Mucosa of descending colon (tissue), 3 donors: ENCODE measurements around the gene CHST11. TPM values are rescaled to one million over a fixed set of nuclear protein-coding genes. Genes with fewer than 3 reads are reported as not detected.

Experiments used
- ATAC-seq: fragments of 200-7000 bp; cut with Tn5 transposase; one replicate; pipeline ENCODE4 v1.9.1; 2020; ENCODE audit warnings: mild to moderate bottlenecking, moderate library complexity
- DNase-seq, 3 donors: peaks; one replicate each; pipeline ENCODE4 v3.0.0-alpha.2; 2020
- H3K36me3 ChIP-seq: fragments of 200-600 bp; one replicate; pipeline ENCODE4 v1.8.0; 2021; ENCODE audit warnings: low read depth, mild to moderate bottlenecking
- H3K4me1 ChIP-seq: fragments of 200-600 bp; one replicate; pipeline ENCODE4 v1.8.0; 2021; ENCODE audit warnings: low read depth, mild to moderate bottlenecking
- H3K4me3 ChIP-seq: fragments of 200-600 bp; one replicate; pipeline ENCODE4 v1.8.0; 2021; ENCODE audit warnings: mild to moderate bottlenecking
- H3K9me3 ChIP-seq: fragments of 200-600 bp; one replicate; pipeline ENCODE4 v1.8.0; 2021; ENCODE audit warnings: mild to moderate bottlenecking
- CTCF ChIP-seq: fragments of 200-600 bp; IDR thresholded peaks from one replicate; pipeline ENCODE4 v1.8.0; 2022; ENCODE audit warnings: antibody characterized with exemption, mild to moderate bottlenecking
- intact Hi-C, 2 donors: fragments of 100-400 bp; cut with DNase I in 1 of 2; cut with micrococcal nuclease in 1 of 2; formaldehyde crosslinking; loops; one replicate each; pipeline versions ENCODE4 v1.11.0 to v1.11.1; 2022; cut with DNase I, micrococcal nuclease
- total RNA-seq, 3 donors: library from RNA; stranded (reverse); fragmentation: NEBNext Ultra II Directional in 2 of 3; extraction: Animal tissue kit (Norgen Biotek cat#: 25700) in 2 of 3; gene quantifications; one replicate each; pipeline versions ENCODE4 v1.2.1 to v1.2.4, GENCODE V29; 2021 to 2023
- donor health status: DM: no; HTN: no; CAD: no; lungs with moderate emphysema.
- donor health status: DM: no; HTN: no; CAD: no.
- donor health status: DM: no; HTN: yes; CAD: no.

Gene CHST11
- total RNA-seq, 3 donors from 2014 or later: 3.3 to 15.2 (median 6.6) TPM

GRCh38 chr12:104516821-104517220 lies 60.1 kb downstream of the CHST11 start:
- Histone ChIP-seq H3K4me1 (no peaks in the 10 kb centered on the region), H3K4me3 (no peak overlapping the region), H3K9me3 (no peaks in the 10 kb centered on the region), H3K36me3 (no peaks in the 10 kb centered on the region)
- intact Hi-C loops: no loop called here
- no peak for TF ChIP-seq CTCF
- ATAC-seq: no peak
- no peak for DNase-seq

GRCh38 chr12:104517880-104518279 lies 61.1 kb downstream of the CHST11 start:
- no peak overlapping the region for H3K4me3 ChIP-seq
- intact Hi-C loops: no loop called here
- TF ChIP-seq CTCF: no peak

GRCh38 chr12:104519190-104520019 lies 62.7 kb downstream of the CHST11 start:
- no peaks in the 10 kb centered on the region for H3K36me3 ChIP-seq
- no peaks in the 10 kb centered on the region for H3K9me3 ChIP-seq
- H3K4me1 ChIP-seq: no peaks in the 10 kb centered on the region
- no peak overlapping the region for H3K4me3 ChIP-seq
- intact Hi-C loops: no loop called here
- TF ChIP-seq CTCF: no peak
- DNase-seq (no peak), ATAC-seq (peak; percentile 60)

More at GRCh38 chr12:104517880-104518279, 61.1 kb downstream of the CHST11 start:
- no peaks in the 10 kb centered on the region for H3K36me3 ChIP-seq
- H3K9me3 ChIP-seq: no peaks in the 10 kb centered on the region
- no peak for DNase-seq
- H3K4me1 ChIP-seq: no peaks in the 10 kb centered on the region
- ATAC-seq: no peak

GRCh38 chr12:104520242-104520900 lies 63.6 kb downstream of the CHST11 start:
- TF ChIP-seq CTCF: no peak
- ATAC-seq: peak; percentile 18
- no peaks in the 10 kb centered on the region for H3K4me1 ChIP-seq
- no peaks in the 10 kb centered on the region for H3K36me3 ChIP-seq
- intact Hi-C loops: no loop called here
- no peak overlapping the region for H3K4me3 ChIP-seq
- H3K9me3 ChIP-seq: no peaks in the 10 kb centered on the region
- DNase-seq: no peak

GRCh38 chr12:104521731-104522130 lies 65.0 kb downstream of the CHST11 start:
- intact Hi-C loops: no loop called here
- Histone ChIP-seq H3K36me3 (no peaks in the 10 kb centered on the region), H3K4me1 (no peaks in the 10 kb centered on the region), H3K9me3 (no peaks in the 10 kb centered on the region), H3K4me3 (no peak overlapping the region)
- no peak for ATAC-seq
- no peak for DNase-seq
- TF ChIP-seq CTCF: no peak
